NB4 (cell line): ENCODE data around the gene PFN1.

Source experiments
- CTCF ChIP-seq: IDR thresholded peaks from one replicate; pipeline ENCODE4 v1.5.1; 2012; ENCODE audit warnings: low read depth, low read length
- POLR2A ChIP-seq: IDR thresholded peaks from 2 replicates; pipeline ENCODE4 v1.6.1; 2011; ENCODE audit warnings: mild to moderate bottlenecking; ENCODE audit not compliant: insufficient read length; ENCODE audit errors: extremely low read depth

- TF ChIP-seq CTCF = no peak
- no peak for TF ChIP-seq POLR2A
Observed at GRCh38 chr17:4898351-4898750, 50.0 kb downstream of the PFN1 start.
